Measurements from ENCODE around the gene GAS6.

The GAS6 gene

GRCh38 chr13:113776231-113777125, 87.4 kb downstream of the GAS6 start:
- no peak for TF ChIP-seq CTCF (IDR thresholded peaks at IDR 0.05; ENCODE audit: low read depth, low read length)
- H3K27ac ChIP-seq = 0 out of 2 replicates have a peak overlapping the region, but pooled peaks have one; percentile 7
- DNase-seq = peak; percentile 82
- H3K36me3 ChIP-seq = no peaks in the 10 kb centered on the region
- no peak overlapping the region for H3K4me3 ChIP-seq (ENCODE audit: low read depth, low read length)
- no peaks in the 10 kb centered on the region for H3K27me3 ChIP-seq (ENCODE audit: insufficient read depth, low read depth, severe bottlenecking)
- H3K9me3 ChIP-seq (ENCODE audit: severe bottlenecking) = peaks cover 20% of the 10 kb centered on the region

GRCh38 chr13:113775451-113776145, 88.3 kb downstream of the GAS6 start:
- TF ChIP-seq CTCF (IDR thresholded peaks at IDR 0.05; ENCODE audit: low read depth, low read length) = no peak
- no peak overlapping the region for H3K27ac ChIP-seq
- no peak overlapping the region for H3K4me3 ChIP-seq (ENCODE audit: low read depth, low read length)
- no peak for DNase-seq
- no peaks in the 10 kb centered on the region for H3K27me3 ChIP-seq (ENCODE audit: insufficient read depth, low read depth, severe bottlenecking)
- no peaks in the 10 kb centered on the region for H3K36me3 ChIP-seq
- peaks cover 20% of the 10 kb centered on the region for H3K9me3 ChIP-seq (ENCODE audit: severe bottlenecking)

GRCh38 chr13:113774177-113775107, 89.4 kb downstream of the GAS6 start:
- peaks cover 20% of the 10 kb centered on the region for H3K9me3 ChIP-seq (ENCODE audit: severe bottlenecking)
- no peak overlapping the region for H3K27ac ChIP-seq
- H3K4me3 ChIP-seq (ENCODE audit: low read depth, low read length) = no peak overlapping the region
- no peaks in the 10 kb centered on the region for H3K36me3 ChIP-seq
- no peak for DNase-seq
- TF ChIP-seq CTCF (IDR thresholded peaks at IDR 0.05; ENCODE audit: low read depth, low read length) = no peak
- no peaks in the 10 kb centered on the region for H3K27me3 ChIP-seq (ENCODE audit: insufficient read depth, low read depth, severe bottlenecking)

- Histone ChIP-seq H3K27me3 (ENCODE audit: insufficient read depth, low read depth, severe bottlenecking) (no peaks in the 10 kb centered on the region), H3K4me3 (ENCODE audit: low read depth, low read length) (no peak overlapping the region), H3K9me3 (ENCODE audit: severe bottlenecking) (peaks cover 20% of the 10 kb centered on the region), H3K27ac (no peak overlapping the region), H3K36me3 (no peaks in the 10 kb centered on the region)
- no peak for TF ChIP-seq CTCF (IDR thresholded peaks at IDR 0.05; ENCODE audit: low read depth, low read length)
- DNase-seq = no peak
These were observed 92.1 kb downstream of the GAS6 start for GRCh38 chr13:113771709-113772331.

GRCh38 chr13:113770937-113771336, 92.9 kb downstream of the GAS6 start:
- no peaks in the 10 kb centered on the region for H3K27me3 ChIP-seq (ENCODE audit: insufficient read depth, low read depth, severe bottlenecking)
- no peak overlapping the region for H3K27ac ChIP-seq
- no peak for TF ChIP-seq CTCF (IDR thresholded peaks at IDR 0.05; ENCODE audit: low read depth, low read length)
- peaks cover 20% of the 10 kb centered on the region for H3K9me3 ChIP-seq (ENCODE audit: severe bottlenecking)
- H3K36me3 ChIP-seq = no peaks in the 10 kb centered on the region
- H3K4me3 ChIP-seq (ENCODE audit: low read depth, low read length) = no peak overlapping the region
- no peak for DNase-seq

Measured in WERI-Rb-1 (cell line).